Measurements from ENCODE around the gene ICE1.

The ICE1 gene

GRCh38 chr5:5424736-5425135, 2.3 kb downstream of the ICE1 start:
- no peak for TF ChIP-seq TAF1 (IDR thresholded peaks at IDR 0.05; ENCODE audit: borderline replicate concordance, insufficient read depth, low read length)
- no peak for TF ChIP-seq POLR2AphosphoS5 (IDR thresholded peaks at IDR 0.05; ENCODE audit: low read depth, low read length)
- TF ChIP-seq FOXP2 (optimal IDR thresholded peaks at IDR 0.05; ENCODE audit: borderline replicate concordance, extremely low read depth, extremely low read length, insufficient read depth) = no peak

- TF ChIP-seq FOXP2 (optimal IDR thresholded peaks at IDR 0.05; ENCODE audit: borderline replicate concordance, extremely low read depth, extremely low read length, insufficient read depth) = no peak
- no peak for TF ChIP-seq POLR2AphosphoS5 (IDR thresholded peaks at IDR 0.05; ENCODE audit: low read depth, low read length)
- no peak for TF ChIP-seq TAF1 (IDR thresholded peaks at IDR 0.05; ENCODE audit: borderline replicate concordance, insufficient read depth, low read length)
- TF ChIP-seq, protein P1, sequence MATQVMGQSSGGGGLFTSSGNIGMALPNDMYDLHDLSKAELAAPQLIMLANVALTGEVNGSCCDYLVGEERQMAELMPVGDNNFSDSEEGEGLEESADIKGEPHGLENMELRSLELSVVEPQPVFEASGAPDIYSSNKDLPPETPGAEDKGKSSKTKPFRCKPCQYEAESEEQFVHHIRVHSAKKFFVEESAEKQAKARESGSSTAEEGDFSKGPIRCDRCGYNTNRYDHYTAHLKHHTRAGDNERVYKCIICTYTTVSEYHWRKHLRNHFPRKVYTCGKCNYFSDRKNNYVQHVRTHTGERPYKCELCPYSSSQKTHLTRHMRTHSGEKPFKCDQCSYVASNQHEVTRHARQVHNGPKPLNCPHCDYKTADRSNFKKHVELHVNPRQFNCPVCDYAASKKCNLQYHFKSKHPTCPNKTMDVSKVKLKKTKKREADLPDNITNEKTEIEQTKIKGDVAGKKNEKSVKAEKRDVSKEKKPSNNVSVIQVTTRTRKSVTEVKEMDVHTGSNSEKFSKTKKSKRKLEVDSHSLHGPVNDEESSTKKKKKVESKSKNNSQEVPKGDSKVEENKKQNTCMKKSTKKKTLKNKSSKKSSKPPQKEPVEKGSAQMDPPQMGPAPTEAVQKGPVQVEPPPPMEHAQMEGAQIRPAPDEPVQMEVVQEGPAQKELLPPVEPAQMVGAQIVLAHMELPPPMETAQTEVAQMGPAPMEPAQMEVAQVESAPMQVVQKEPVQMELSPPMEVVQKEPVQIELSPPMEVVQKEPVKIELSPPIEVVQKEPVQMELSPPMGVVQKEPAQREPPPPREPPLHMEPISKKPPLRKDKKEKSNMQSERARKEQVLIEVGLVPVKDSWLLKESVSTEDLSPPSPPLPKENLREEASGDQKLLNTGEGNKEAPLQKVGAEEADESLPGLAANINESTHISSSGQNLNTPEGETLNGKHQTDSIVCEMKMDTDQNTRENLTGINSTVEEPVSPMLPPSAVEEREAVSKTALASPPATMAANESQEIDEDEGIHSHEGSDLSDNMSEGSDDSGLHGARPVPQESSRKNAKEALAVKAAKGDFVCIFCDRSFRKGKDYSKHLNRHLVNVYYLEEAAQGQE (IDR thresholded peaks at IDR 0.05; ENCODE audit: insufficient read depth in 1 of 2, low read depth in 2 of 2, low read length in 2 of 2) = no peak
- no peak for TF ChIP-seq SIN3A (IDR thresholded peaks at IDR 0.05; ENCODE audit: borderline replicate concordance, insufficient read depth, low read length)
Observed at GRCh38 chr5:5430136-5430535, 7.7 kb downstream of the ICE1 start.

- no peak for TF ChIP-seq POLR2AphosphoS5 (IDR thresholded peaks at IDR 0.05; ENCODE audit: low read depth, low read length)
- TF ChIP-seq TAF1 (IDR thresholded peaks at IDR 0.05; ENCODE audit: borderline replicate concordance, insufficient read depth, low read length) = no peak
- TF ChIP-seq, protein P1 (IDR thresholded peaks at IDR 0.05; ENCODE audit: insufficient read depth in 1 of 2, low read depth in 2 of 2, low read length in 2 of 2) = no peak
- no peak for TF ChIP-seq SIN3A (IDR thresholded peaks at IDR 0.05; ENCODE audit: borderline replicate concordance, insufficient read depth, low read length)
- TF ChIP-seq FOXP2 (optimal IDR thresholded peaks at IDR 0.05; ENCODE audit: borderline replicate concordance, extremely low read depth, extremely low read length, insufficient read depth) = no peak
Observed at GRCh38 chr5:5432020-5432707, 9.7 kb downstream of the ICE1 start.

GRCh38 chr5:5436203-5436760, 13.8 kb downstream of the ICE1 start:
- TF ChIP-seq SIN3A (IDR thresholded peaks at IDR 0.05; ENCODE audit: borderline replicate concordance, insufficient read depth, low read length) (no peak), TAF1 (IDR thresholded peaks at IDR 0.05; ENCODE audit: borderline replicate concordance, insufficient read depth, low read length) (no peak), POLR2AphosphoS5 (IDR thresholded peaks at IDR 0.05; ENCODE audit: low read depth, low read length) (no peak), FOXP2 (optimal IDR thresholded peaks at IDR 0.05; ENCODE audit: borderline replicate concordance, extremely low read depth, extremely low read length, insufficient read depth) (no peak)
- TF ChIP-seq, protein P1 (IDR thresholded peaks at IDR 0.05; ENCODE audit: insufficient read depth in 1 of 2, low read depth in 2 of 2, low read length in 2 of 2) = no peak

DNA sequence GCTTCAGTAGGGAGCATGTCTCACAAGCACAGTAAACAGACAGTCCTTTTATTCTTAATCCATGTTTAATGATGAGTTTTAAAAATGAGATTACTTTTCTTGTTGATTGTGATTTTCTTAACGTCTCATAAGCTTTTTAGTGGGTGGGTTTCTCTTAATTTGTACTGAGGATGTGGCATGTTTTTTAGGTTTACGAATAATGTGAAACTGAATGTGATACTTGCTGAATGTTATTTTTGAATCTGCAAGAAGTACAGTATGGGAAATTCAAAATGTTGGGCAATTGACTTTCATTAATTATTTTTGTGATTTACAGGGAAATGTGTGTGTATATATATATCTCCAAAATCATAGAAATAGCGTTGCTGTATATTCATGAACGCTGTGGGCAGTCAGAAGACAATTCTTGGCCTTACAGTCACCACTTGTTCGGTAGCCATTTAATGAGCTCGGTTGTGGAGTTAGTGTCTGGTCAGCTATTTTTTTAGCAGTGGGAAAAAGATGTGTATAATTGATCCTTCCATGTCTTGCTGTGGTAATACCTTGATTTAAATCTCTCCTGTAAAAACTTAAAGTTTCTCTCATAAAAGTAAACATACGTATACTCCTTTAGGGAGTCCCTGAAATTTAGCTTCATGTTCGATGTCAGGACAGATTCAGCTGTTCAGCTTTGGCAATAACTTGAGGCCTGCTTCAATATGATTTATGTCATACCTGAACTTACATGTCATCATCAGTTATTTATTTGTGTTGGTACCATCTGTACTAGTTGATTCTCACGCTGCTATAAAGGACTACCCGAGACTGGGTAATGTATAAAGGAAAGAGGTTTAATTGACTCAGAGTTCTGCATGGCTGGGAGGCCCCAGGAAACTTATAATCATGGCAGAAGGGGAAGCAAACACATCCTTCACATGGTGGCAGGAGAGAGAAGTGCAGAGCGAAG, 15.0 kb downstream of the ICE1 start:
- TF ChIP-seq SIN3A (IDR thresholded peaks at IDR 0.05; ENCODE audit: borderline replicate concordance, insufficient read depth, low read length) (no peak), POLR2AphosphoS5 (IDR thresholded peaks at IDR 0.05; ENCODE audit: low read depth, low read length) (no peak), TAF1 (IDR thresholded peaks at IDR 0.05; ENCODE audit: borderline replicate concordance, insufficient read depth, low read length) (no peak), FOXP2 (optimal IDR thresholded peaks at IDR 0.05; ENCODE audit: borderline replicate concordance, extremely low read depth, extremely low read length, insufficient read depth) (no peak)
- TF ChIP-seq, protein P1 (IDR thresholded peaks at IDR 0.05; ENCODE audit: insufficient read depth in 1 of 2, low read depth in 2 of 2, low read length in 2 of 2) = no peak
